SU-DHL-6 (cell line): Measurements from ENCODE around the gene NAPB.

Experiments
- H2AFZ ChIP-seq: fragments of 200-600 bp; sonication (generic); 2 replicates; pipeline ENCODE4 v1.6.1; 2014; ENCODE audit warnings: low read depth, mild to moderate bottlenecking, moderate library complexity, mixed read lengths, antibody characterized with exemption, low read length; ENCODE audit not compliant: severe bottlenecking
- H3F3A ChIP-seq: fragments of 200-600 bp; shearing (Covaris generic); 2 replicates; pipeline ENCODE4 v1.6.0; 2016; ENCODE audit warnings: antibody characterized with exemption, mild to moderate bottlenecking; ENCODE audit not compliant: insufficient read depth
- H3K27ac ChIP-seq: fragments of 200-600 bp; sonication (generic); 2 replicates; pipeline ENCODE4 v1.5.1; 2016; ENCODE audit warnings: low read depth, mild to moderate bottlenecking, low read length, moderate library complexity, mixed read lengths
- H3K27me3 ChIP-seq: fragments of 200-600 bp; sonication (generic), shearing (Covaris generic); 2 replicates; pipeline ENCODE4 v1.6.0; 2014; ENCODE audit warnings: mild to moderate bottlenecking, low read length
- H3K36me3 ChIP-seq: fragments of 200-600 bp; sonication (generic); 2 replicates; pipeline ENCODE4 v1.6.1; 2014; ENCODE audit warnings: mild to moderate bottlenecking, low read length, mixed read lengths
- H3K4me2 ChIP-seq: fragments of 300-600, 200-600 bp; shearing (Covaris generic), sonication (generic); 2 replicates; pipeline ENCODE4 v1.6.0; 2014; ENCODE audit warnings: low read length, low read depth, mild to moderate bottlenecking; ENCODE audit not compliant: poor library complexity, severe bottlenecking
- H3K4me3 ChIP-seq: fragments of 200-600 bp; sonication (generic); 2 replicates; pipeline ENCODE4 v1.5.1; 2014; ENCODE audit warnings: antibody characterized with exemption, low read length, mild to moderate bottlenecking, mixed read lengths; ENCODE audit not compliant: insufficient read depth, poor library complexity, severe bottlenecking
- H3K79me2 ChIP-seq: fragments of 200-600 bp; sonication (generic); 2 replicates; pipeline ENCODE4 v1.6.1; 2014; ENCODE audit warnings: mild to moderate bottlenecking, low read length, moderate library complexity; ENCODE audit not compliant: insufficient read depth
- H3K9ac ChIP-seq: fragments of 200-600 bp; sonication (generic); 2 replicates; pipeline ENCODE4 v1.7.0; 2014; ENCODE audit warnings: mild to moderate bottlenecking, low read length
- H3K9me2 ChIP-seq: fragments of 200-600 bp; sonication (generic); replicated peaks from 2 replicates; pipeline ENCODE4 v1.6.1; 2014; ENCODE audit warnings: low read length; ENCODE audit not compliant: insufficient read depth
- H3K9me3 ChIP-seq: fragments of 200-600 bp; sonication (generic); 2 replicates; pipeline ENCODE4 v1.6.1; 2014; ENCODE audit warnings: low read length, mixed read lengths; ENCODE audit not compliant: insufficient read depth
- H4K20me1 ChIP-seq: fragments of 200-600 bp; sonication (generic); 2 replicates; pipeline ENCODE4 v1.6.1; 2014; ENCODE audit warnings: low read depth, mild to moderate bottlenecking, antibody characterized with exemption, low read length, moderate library complexity, mixed read lengths
- CTCF ChIP-seq: fragments of 200-600 bp; sonication (generic); IDR thresholded peaks from one replicate; pipeline ENCODE4 v1.5.1; 2017; ENCODE audit warnings: antibody characterized with exemption, mild to moderate bottlenecking, low read length, moderate library complexity; ENCODE audit not compliant: insufficient read depth, poor library complexity, severe bottlenecking
- EZH2phosphoT487 ChIP-seq: fragments of 200-600 bp; sonication (generic), shearing (Covaris generic); conservative IDR thresholded peaks from 2 replicates; pipeline ENCODE4 v1.6.1; 2018; ENCODE audit warnings: mild to moderate bottlenecking, antibody characterized with exemption, low read length, moderate library complexity, mixed read lengths

NAPB gene

GRCh38 chr20:23393996-23394775 lies 27.1 kb downstream of the NAPB start:
- Histone ChIP-seq H3K36me3 (peaks cover 4% of the 10 kb centered on the region; the same call in 1 of the 2 replicates), H3K27ac (no peak overlapping the region), H3K27me3 (no peaks in the 10 kb centered on the region), H3K9me3 (no peaks in the 10 kb centered on the region), H3K9ac (no peak overlapping the region), H3K9me2 (no peaks in the 10 kb centered on the region), H3K79me2 (no peaks in the 10 kb centered on the region), H2AFZ (no peak overlapping the region), H3K4me2 (no peak overlapping the region), H3K4me3 (no peak overlapping the region), H4K20me1 (no peaks in the 10 kb centered on the region), H3F3A (peaks cover 6% of the 10 kb centered on the region; the same call in 1 of the 2 replicates)
- TF ChIP-seq CTCF, result no peak
- TF ChIP-seq EZH2phosphoT487, result no peak

GRCh38 chr20:23391707-23392310 lies 29.5 kb downstream of the NAPB start:
- no peaks in the 10 kb centered on the region for H3K79me2 ChIP-seq
- no peaks in the 10 kb centered on the region for H3K9me3 ChIP-seq
- TF ChIP-seq EZH2phosphoT487 (no peak), CTCF (no peak)
- no peaks in the 10 kb centered on the region for H4K20me1 ChIP-seq
- no peaks in the 10 kb centered on the region for H3K27me3 ChIP-seq
- H3K4me2 ChIP-seq, result no peak overlapping the region
- peaks cover 6% of the 10 kb centered on the region; the same call in 1 of the 2 replicates for H3F3A ChIP-seq
- no peak overlapping the region for H3K4me3 ChIP-seq
- no peaks in the 10 kb centered on the region for H3K9me2 ChIP-seq
- no peak overlapping the region for H2AFZ ChIP-seq
- H3K9ac ChIP-seq, result no peak overlapping the region
- no peak overlapping the region for H3K27ac ChIP-seq
- peaks cover 6% of the 10 kb centered on the region; the same call in 1 of the 2 replicates for H3K36me3 ChIP-seq

- no peaks in the 10 kb centered on the region for H3K27me3 ChIP-seq
- H3K27ac ChIP-seq, result no peak overlapping the region
- H3K9me2 ChIP-seq, result no peaks in the 10 kb centered on the region
- no peak overlapping the region for H2AFZ ChIP-seq
- H4K20me1 ChIP-seq, result no peaks in the 10 kb centered on the region
- H3K9ac ChIP-seq, result no peak overlapping the region
- no peak overlapping the region for H3K4me3 ChIP-seq
- peaks cover 6% of the 10 kb centered on the region; the same call in 1 of the 2 replicates for H3F3A ChIP-seq
- H3K79me2 ChIP-seq, result no peaks in the 10 kb centered on the region
- no peaks in the 10 kb centered on the region for H3K9me3 ChIP-seq
- no peak overlapping the region for H3K4me2 ChIP-seq
- peaks cover 6% of the 10 kb centered on the region; the same call in 1 of the 2 replicates for H3K36me3 ChIP-seq
- no peak for TF ChIP-seq CTCF
- TF ChIP-seq EZH2phosphoT487, result no peak
Observed at GRCh38 chr20:23390091-23390774, 31.1 kb downstream of the NAPB start.
